Hepatocyte (in vitro differentiated cells): Measurements from ENCODE around the gene UBE2E2.

Experiments
- EZH2phosphoT487 ChIP-seq: fragments of 200-600 bp; sonication (generic); IDR thresholded peaks from one replicate; pipeline ENCODE4 v1.6.1; 2018; ENCODE audit warnings: antibody characterized with exemption, mild to moderate bottlenecking, low read depth, moderate library complexity; ENCODE audit not compliant: unreplicated experiment, severe bottlenecking
- TF ChIP-seq, protein P1 (sequence below): fragments of 200-600 bp; sonication (generic); IDR thresholded peaks from 2 replicates; pipeline ENCODE4 v1.5.1; 2016; ENCODE audit warnings: antibody characterized with exemption, mild to moderate bottlenecking; ENCODE audit not compliant: poor library complexity

DNA sequence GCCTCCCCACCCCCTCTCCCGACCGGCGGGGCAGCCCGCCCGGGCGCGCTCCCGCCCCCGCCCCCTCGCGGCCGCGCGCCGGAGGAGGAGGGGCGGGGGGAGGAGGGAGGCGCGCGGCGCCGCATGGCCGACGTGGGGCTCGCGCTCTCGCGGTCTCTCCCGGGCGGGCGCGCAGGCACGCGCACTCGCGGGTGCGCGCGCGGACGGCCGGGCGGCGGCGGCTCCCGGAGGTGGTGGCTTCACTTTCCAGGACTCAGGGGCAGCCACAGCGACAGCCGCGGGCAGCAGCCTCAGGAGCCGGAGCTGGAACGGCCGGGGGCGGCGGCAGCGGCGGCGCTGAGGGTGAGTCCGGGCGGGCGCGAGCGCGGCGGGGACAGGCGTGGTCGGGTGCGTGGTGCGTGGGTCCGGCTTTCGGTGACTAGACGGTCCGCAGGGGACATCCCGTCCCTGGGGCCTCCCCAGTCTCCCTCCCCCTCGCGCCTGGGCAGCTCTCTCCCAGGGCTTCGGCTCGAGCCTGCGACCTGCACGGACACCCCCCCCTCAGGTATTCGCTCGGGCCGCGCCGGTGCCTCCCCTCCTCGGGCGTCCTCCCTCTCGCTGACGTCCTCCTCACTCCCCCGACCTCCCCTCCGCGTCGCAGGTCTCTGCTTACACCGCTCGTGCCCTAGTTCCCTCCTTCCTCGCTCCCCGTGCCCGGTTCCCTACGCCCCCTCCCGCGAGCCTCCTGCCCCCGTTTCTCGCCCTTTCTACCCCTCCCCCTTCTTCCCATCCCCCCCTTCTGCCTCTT lies at the start of gene UBE2E2:
- TF ChIP-seq EZH2phosphoT487: no peak
- TF ChIP-seq, protein P1, sequence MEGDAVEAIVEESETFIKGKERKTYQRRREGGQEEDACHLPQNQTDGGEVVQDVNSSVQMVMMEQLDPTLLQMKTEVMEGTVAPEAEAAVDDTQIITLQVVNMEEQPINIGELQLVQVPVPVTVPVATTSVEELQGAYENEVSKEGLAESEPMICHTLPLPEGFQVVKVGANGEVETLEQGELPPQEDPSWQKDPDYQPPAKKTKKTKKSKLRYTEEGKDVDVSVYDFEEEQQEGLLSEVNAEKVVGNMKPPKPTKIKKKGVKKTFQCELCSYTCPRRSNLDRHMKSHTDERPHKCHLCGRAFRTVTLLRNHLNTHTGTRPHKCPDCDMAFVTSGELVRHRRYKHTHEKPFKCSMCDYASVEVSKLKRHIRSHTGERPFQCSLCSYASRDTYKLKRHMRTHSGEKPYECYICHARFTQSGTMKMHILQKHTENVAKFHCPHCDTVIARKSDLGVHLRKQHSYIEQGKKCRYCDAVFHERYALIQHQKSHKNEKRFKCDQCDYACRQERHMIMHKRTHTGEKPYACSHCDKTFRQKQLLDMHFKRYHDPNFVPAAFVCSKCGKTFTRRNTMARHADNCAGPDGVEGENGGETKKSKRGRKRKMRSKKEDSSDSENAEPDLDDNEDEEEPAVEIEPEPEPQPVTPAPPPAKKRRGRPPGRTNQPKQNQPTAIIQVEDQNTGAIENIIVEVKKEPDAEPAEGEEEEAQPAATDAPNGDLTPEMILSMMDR: no peak
